Sigmoid colon (tissue), 7 donors: ENCODE data around the gene CARMIL3. TPM values are rescaled to one million over a fixed set of nuclear protein-coding genes. Genes with fewer than 3 reads are reported as not detected.

Experiments
- DNase-seq: peaks from one replicate; pipeline ENCODE4 v3.0.0-alpha.2; 2019
- H3K27ac ChIP-seq, 4 donors: fragments of 200-600 bp; sonication (generic); one replicate each; pipeline ENCODE4 v1.5.1; 2016 to 2019; ENCODE audit warnings: mild to moderate bottlenecking in 1 of 4
- H3K27me3 ChIP-seq, 3 donors: fragments of 200-600 bp; sonication (generic); one replicate each; pipeline ENCODE4 v1.5.1; 2019; ENCODE audit warnings: mild to moderate bottlenecking in 1 of 3
- H3K36me3 ChIP-seq, 4 donors: fragments of 200-600 bp; sonication (generic); one replicate each; pipeline ENCODE4 v1.5.1; 2016 to 2019
- H3K4me1 ChIP-seq, 4 donors: fragments of 200-600 bp; sonication (generic); one replicate each; pipeline ENCODE4 v1.5.1; 2017 to 2019
- H3K4me3 ChIP-seq, 4 donors: fragments of 200-600 bp; sonication (generic); one replicate each; pipeline ENCODE4 v1.5.1; 2017 to 2019; ENCODE audit warnings: mild to moderate bottlenecking in 2 of 4, moderate library complexity in 1 of 4
- H3K9me3 ChIP-seq, 4 donors: fragments of 200-600 bp in 3 of 4; sonication (generic) in 3 of 4; one replicate each; pipeline versions ENCODE4 v1.5.1 to v1.6.1; 2013 to 2019
- EP300 ChIP-seq, 4 donors: sonication (generic); formaldehyde crosslinking; IDR thresholded peaks; one replicate each; pipeline ENCODE4 v1.6.1; 2017; ENCODE audit warnings: antibody characterized with exemption in 4 of 4
- POLR2A ChIP-seq, 2 donors: fragments of 450-650 bp; IDR thresholded peaks; one replicate each; pipeline ENCODE4 v1.6.1; 2016; ENCODE audit warnings: antibody characterized with exemption in 2 of 2, mild to moderate bottlenecking in 2 of 2, moderate library complexity in 2 of 2
- POLR2AphosphoS5 ChIP-seq, 4 donors: sonication (generic); formaldehyde crosslinking; IDR thresholded peaks; one replicate each; pipeline ENCODE4 v1.6.1; 2017; ENCODE audit warnings: antibody characterized with exemption in 4 of 4
- WGBS, 2 donors: extraction: QIAGEN DNeasy Blood & Tissue Kit; methylation state at CpG; one replicate each; pipeline ENCODE4 v1.1.7; 2013; 5-methylcytosine and 5-hydroxymethylcytosine counted together
- intact Hi-C: fragments of 100-400 bp; cut with DNase I; formaldehyde crosslinking; loops from one replicate; pipeline ENCODE4 v1.15.1; 2023
- polyA plus RNA-seq, 3 donors: library from polyadenylated mRNA; stranded (reverse); fragments of 200-250 nt; gene quantifications; one replicate each; pipeline ENCODE4 v1.2.3, GENCODE V29; 2013
- total RNA-seq, 4 donors: library from RNA; depleted of rRNA; stranded (reverse); fragments of >200 nt; gene quantifications; one replicate each; pipeline ENCODE4 v1.1.0, GENCODE V29; 2016
- TF ChIP-seq, protein P1 (sequence below), 4 experiments: fragments of 450-650 bp in 3 of 4; fragments of 200-600 bp in 1 of 4; IDR thresholded peaks; one replicate each; pipeline ENCODE4 v1.5.1; 2016 to 2019; ENCODE audit warnings: antibody characterized with exemption in 4 of 4, mild to moderate bottlenecking in 3 of 4, moderate library complexity in 2 of 4
- donor health status: healthy with polysubstance abuse.
- donor health status: Bipolar disorder and iron deficiency.
- donor health status: healthy.

Gene CARMIL3
- total and polyA plus RNA-seq, 7 donors = under 0.01 to 3.3 (median 0.23) TPM

DNA sequence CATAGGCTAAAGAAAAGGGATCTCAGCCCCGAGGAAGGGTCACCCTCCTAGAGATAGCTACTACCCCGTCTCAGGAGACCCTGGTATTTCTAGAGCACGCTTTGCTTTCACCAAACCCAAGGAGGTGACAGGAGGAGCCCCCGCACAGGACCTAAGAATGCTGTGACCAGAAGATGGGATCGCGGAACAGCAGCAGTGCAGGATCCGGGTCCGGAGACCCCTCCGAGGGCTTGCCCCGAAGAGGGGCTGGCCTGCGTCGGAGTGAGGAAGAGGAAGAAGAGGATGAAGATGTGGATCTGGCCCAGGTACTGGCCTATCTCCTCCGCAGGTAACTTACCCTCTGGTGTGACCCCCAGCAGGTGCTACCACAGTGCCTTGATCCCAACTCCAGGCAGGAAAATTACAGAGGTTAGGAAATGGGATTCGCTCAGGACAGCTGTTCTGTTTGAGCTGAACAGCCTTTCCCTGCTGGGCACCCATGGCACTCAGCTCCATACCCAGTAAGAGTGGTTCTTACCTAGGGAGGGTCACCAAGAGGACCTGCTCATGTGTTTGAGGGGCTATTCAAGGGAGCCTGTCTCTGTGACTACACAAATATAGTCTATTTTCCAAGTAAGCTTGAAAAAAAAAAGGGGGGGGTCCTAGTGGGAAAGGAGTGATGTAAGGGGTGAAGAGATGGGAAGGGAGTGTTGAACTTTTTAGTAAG is 63.8 kb downstream of the CARMIL3 start:
- Histone ChIP-seq H3K27ac (peak overlapping the region; percentile 95 to 99 (median 98)), H3K4me3 (peak overlapping the region; percentile 66 to 85 (median 74)), H3K4me1 (peaks cover 0 to 19% (median 18%) of the 10 kb centered on the region in 4 donors), H3K9me3 (no peaks in the 10 kb centered on the region), H3K36me3 (peaks cover 9 to 38% (median 26%) of the 10 kb centered on the region in 4 donors), H3K27me3 (no peaks in the 10 kb centered on the region)
- DNase-seq = no peak
- intact Hi-C loops = loop anchor here (2.0 to 10.0 kb wide), 2 partner anchors 21 to 561 kb away; partner anchors contain the start of genes PSME1, THTPA and ZFHX2
- TF ChIP-seq POLR2A (IDR thresholded peaks at IDR 0.05) (no peak), POLR2AphosphoS5 (IDR thresholded peaks at IDR 0.05) (no peak), EP300 (IDR thresholded peaks at IDR 0.05) (no peak)
- TF ChIP-seq, protein P1, sequence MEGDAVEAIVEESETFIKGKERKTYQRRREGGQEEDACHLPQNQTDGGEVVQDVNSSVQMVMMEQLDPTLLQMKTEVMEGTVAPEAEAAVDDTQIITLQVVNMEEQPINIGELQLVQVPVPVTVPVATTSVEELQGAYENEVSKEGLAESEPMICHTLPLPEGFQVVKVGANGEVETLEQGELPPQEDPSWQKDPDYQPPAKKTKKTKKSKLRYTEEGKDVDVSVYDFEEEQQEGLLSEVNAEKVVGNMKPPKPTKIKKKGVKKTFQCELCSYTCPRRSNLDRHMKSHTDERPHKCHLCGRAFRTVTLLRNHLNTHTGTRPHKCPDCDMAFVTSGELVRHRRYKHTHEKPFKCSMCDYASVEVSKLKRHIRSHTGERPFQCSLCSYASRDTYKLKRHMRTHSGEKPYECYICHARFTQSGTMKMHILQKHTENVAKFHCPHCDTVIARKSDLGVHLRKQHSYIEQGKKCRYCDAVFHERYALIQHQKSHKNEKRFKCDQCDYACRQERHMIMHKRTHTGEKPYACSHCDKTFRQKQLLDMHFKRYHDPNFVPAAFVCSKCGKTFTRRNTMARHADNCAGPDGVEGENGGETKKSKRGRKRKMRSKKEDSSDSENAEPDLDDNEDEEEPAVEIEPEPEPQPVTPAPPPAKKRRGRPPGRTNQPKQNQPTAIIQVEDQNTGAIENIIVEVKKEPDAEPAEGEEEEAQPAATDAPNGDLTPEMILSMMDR (IDR thresholded peaks at IDR 0.05) = no peak
- 1 to 3% methylated on average over 14 of the region's 14 CpGs for WGBS, 2 donors

DNA sequence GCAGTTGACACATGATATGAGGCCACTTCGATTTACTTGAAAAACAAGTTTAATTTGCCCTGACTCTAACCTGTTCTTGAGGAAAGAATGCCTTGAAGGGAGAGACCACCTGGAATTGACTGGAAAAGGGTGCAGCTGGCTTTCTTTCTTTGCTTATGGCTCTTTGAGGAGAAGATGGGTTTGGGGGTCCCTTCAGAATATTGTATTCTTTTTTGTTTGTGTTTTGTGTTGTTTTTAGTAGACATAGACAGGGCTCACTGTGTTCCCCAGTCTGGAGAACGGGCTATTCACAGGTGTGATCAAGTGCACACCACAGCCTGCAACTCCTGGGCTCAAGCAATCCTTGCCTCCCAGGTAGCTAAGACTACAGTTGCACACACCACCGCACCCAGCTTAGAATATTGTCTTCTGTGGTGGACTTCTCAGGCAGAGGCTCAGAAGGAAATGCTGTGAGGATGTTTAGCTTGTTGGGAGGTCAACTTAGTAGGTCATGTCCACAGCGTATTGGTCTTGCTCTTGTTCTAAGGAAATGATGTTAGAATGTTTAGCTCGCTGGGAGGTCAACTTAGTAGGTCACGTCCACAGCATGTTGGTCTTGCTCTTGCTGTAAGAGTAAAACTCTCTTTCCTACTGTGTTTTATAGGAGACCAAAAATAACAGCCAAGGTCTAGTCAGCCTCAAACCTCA is 64.5 kb downstream of the CARMIL3 start:
- H3K36me3 ChIP-seq = peaks cover 13 to 45% (median 33%) of the 10 kb centered on the region in 4 donors
- H3K9me3 ChIP-seq = no peaks in the 10 kb centered on the region
- DNase-seq = peak; percentile 21
- H3K4me3 ChIP-seq = peak overlapping the region in 2 of 4 donors; percentile 67 to 85
- no peak overlapping the region for H3K27ac ChIP-seq
- no peak for TF ChIP-seq POLR2AphosphoS5 (IDR thresholded peaks at IDR 0.05)
- TF ChIP-seq, protein P1 (IDR thresholded peaks at IDR 0.05) = no peak
- no peak for TF ChIP-seq EP300 (IDR thresholded peaks at IDR 0.05)
- no peak for TF ChIP-seq POLR2A (IDR thresholded peaks at IDR 0.05)
- intact Hi-C loops = loop anchor here (10.0 kb wide), 1 partner anchor 561 kb away; the partner anchor contains the start of genes THTPA and ZFHX2
- no peaks in the 10 kb centered on the region for H3K27me3 ChIP-seq
- WGBS, 2 donors = 67 to 85% methylated on average over 6 of the region's 6 CpGs
- H3K4me1 ChIP-seq = peaks cover 0 to 19% (median 18%) of the 10 kb centered on the region in 4 donors

DNA sequence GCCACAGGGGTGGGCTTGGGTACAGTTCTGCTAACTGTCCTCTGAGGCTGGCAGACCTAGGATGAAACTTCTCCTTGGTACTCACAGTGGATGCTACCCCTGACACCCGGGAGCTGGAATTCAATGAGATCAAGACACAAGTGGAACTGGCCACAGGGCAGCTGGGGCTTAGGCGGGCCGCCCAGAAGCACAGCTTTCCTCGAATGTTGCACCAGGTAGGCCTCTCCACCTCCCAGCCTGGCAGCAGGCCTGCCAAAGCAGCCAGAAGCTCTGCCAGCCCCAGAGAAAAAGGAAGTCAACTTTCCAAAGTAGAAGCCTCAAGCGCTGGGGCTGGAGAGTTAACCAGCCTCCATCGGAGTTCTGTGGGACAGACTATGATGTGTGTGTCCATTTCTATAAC is 65.4 kb downstream of the CARMIL3 start:
- Histone ChIP-seq H3K4me1 (peaks cover 0 to 19% (median 18%) of the 10 kb centered on the region in 4 donors), H3K36me3 (peaks cover 13 to 53% (median 39%) of the 10 kb centered on the region in 4 donors), H3K27ac (no peak overlapping the region), H3K9me3 (no peaks in the 10 kb centered on the region), H3K4me3 (no peak overlapping the region), H3K27me3 (no peaks in the 10 kb centered on the region)
- no peak for TF ChIP-seq POLR2AphosphoS5 (IDR thresholded peaks at IDR 0.05)
- DNase-seq = no peak
- intact Hi-C loops = loop anchor here (10.0 kb wide), 1 partner anchor 562 kb away; the partner anchor contains the start of genes THTPA and ZFHX2
- WGBS, 2 donors = 88 to 97% methylated on average over 6 of the region's 6 CpGs

Other genes with a start within 250 kb of the CARMIL3 start
- gene DHRS4, start 98.2 kb upstream of the CARMIL3 start, total RNA-seq = 10 to 100 TPM; 23.8 to 52.4 (median 37.8) TPM
- gene DHRS4, start 98.2 kb upstream of the CARMIL3 start, polyA plus RNA-seq = 10 to 100 TPM; 71.1 to 87.1 (median 74.0) TPM
- gene DHRS4L2, start 63.1 kb upstream of the CARMIL3 start, total RNA-seq = 10 to 100 TPM in 3 of 4 donors, 1 to 10 TPM in 1; 8.0 to 20.0 (median 17.6) TPM
- gene DHRS4L2, start 63.1 kb upstream of the CARMIL3 start, polyA plus RNA-seq = 10 to 100 TPM; 57.1 to 62.7 (median 57.6) TPM
- 1 to 10 TPM in 3 of 4 donors, not detected in 1; 1.8 to 3.3 (median 2.9) TPM for gene CPNE6, start 19.6 kb downstream of the CARMIL3 start, total RNA-seq
- gene CPNE6, start 19.6 kb downstream of the CARMIL3 start, polyA plus RNA-seq = under 1 TPM in 1 of 3 donors, not detected in 2; 0.42 TPM
- gene PCK2, start 42.3 kb downstream of the CARMIL3 start, total RNA-seq = 10 to 100 TPM in 2 of 4 donors, 1 to 10 TPM in 2; 7.1 to 12.2 (median 9.2) TPM
- gene PCK2, start 42.3 kb downstream of the CARMIL3 start, polyA plus RNA-seq = 100 to 1,000 TPM in 1 of 3 donors, 10 to 100 TPM in 2; 66.1 to 109 (median 99.5) TPM
- gene DCAF11, start 62.8 kb downstream of the CARMIL3 start, total RNA-seq = 10 to 100 TPM; 37.7 to 82.9 (median 54.8) TPM
- gene DCAF11, start 62.8 kb downstream of the CARMIL3 start, polyA plus RNA-seq = 10 to 100 TPM; 70.9 to 79.8 (median 75.1) TPM
- 1 to 10 TPM in 2 of 4 donors, under 1 TPM in 2; 0.71 to 2.2 (median 1.4) TPM for gene NRL, start 62.9 kb downstream of the CARMIL3 start, total RNA-seq
- 1 to 10 TPM; 1.2 to 2.9 (median 1.8) TPM for gene NRL, start 62.9 kb downstream of the CARMIL3 start, polyA plus RNA-seq
- under 1 TPM in 1 of 4 donors, not detected in 3; 0.33 TPM for gene FITM1, start 78.7 kb downstream of the CARMIL3 start, total RNA-seq
- 1 to 10 TPM in 1 of 3 donors, not detected in 2; 1.8 TPM for gene FITM1, start 78.7 kb downstream of the CARMIL3 start, polyA plus RNA-seq
- gene PSME1, start 84.2 kb downstream of the CARMIL3 start, total RNA-seq = 100 to 1,000 TPM; 129 to 186 (median 152) TPM
- gene PSME1, start 84.2 kb downstream of the CARMIL3 start, polyA plus RNA-seq = 100 to 1,000 TPM; 309 to 438 (median 416) TPM
- gene EMC9, start 89.6 kb downstream of the CARMIL3 start, total RNA-seq = 10 to 100 TPM in 3 of 4 donors, 1 to 10 TPM in 1; 5.0 to 20.9 (median 12.9) TPM
- gene EMC9, start 89.6 kb downstream of the CARMIL3 start, polyA plus RNA-seq = 10 to 100 TPM; 20.6 to 37.2 (median 30.8) TPM
- 10 to 100 TPM; 26.2 to 43.5 (median 34.5) TPM for gene PSME2, start 94.6 kb downstream of the CARMIL3 start, total RNA-seq
- 100 to 1,000 TPM; 228 to 485 (median 356) TPM for gene PSME2, start 94.6 kb downstream of the CARMIL3 start, polyA plus RNA-seq
- gene RNF31, start 95.5 kb downstream of the CARMIL3 start, total RNA-seq = 10 to 100 TPM; 20.2 to 38.4 (median 29.7) TPM
- 10 to 100 TPM; 13.6 to 57.8 (median 37.8) TPM for gene RNF31, start 95.5 kb downstream of the CARMIL3 start, polyA plus RNA-seq
- 100 to 1,000 TPM in 1 of 4 donors, 10 to 100 TPM in 3; 54.6 to 103 (median 56.1) TPM for gene IRF9, start 109.3 kb downstream of the CARMIL3 start, total RNA-seq
- gene IRF9, start 109.3 kb downstream of the CARMIL3 start, polyA plus RNA-seq = 100 to 1,000 TPM in 1 of 3 donors, 10 to 100 TPM in 2; 46.2 to 115 (median 51.8) TPM
- 10 to 100 TPM in 2 of 4 donors, 1 to 10 TPM in 2; 4.6 to 24.1 (median 8.3) TPM for gene REC8, start 120.1 kb downstream of the CARMIL3 start, total RNA-seq
- 10 to 100 TPM in 1 of 3 donors, 1 to 10 TPM in 2; 1.8 to 21.7 (median 2.5) TPM for gene REC8, start 120.1 kb downstream of the CARMIL3 start, polyA plus RNA-seq
- 10 to 100 TPM; 11.0 to 37.1 (median 13.2) TPM for gene IPO4, start 136.8 kb downstream of the CARMIL3 start, total RNA-seq
- 10 to 100 TPM in 1 of 3 donors, 1 to 10 TPM in 2; 3.0 to 24.4 (median 5.4) TPM for gene IPO4, start 136.8 kb downstream of the CARMIL3 start, polyA plus RNA-seq
- gene TM9SF1, start 143.4 kb downstream of the CARMIL3 start, total RNA-seq = 10 to 100 TPM; 29.6 to 36.9 (median 34.7) TPM
- gene TM9SF1, start 143.4 kb downstream of the CARMIL3 start, polyA plus RNA-seq = 10 to 100 TPM in 2 of 3 donors, 1 to 10 TPM in 1; 7.9 to 37.2 (median 10.8) TPM
- under 1 TPM in 1 of 4 donors, not detected in 3; 0.66 TPM for gene TSSK4, start 153.7 kb downstream of the CARMIL3 start, total RNA-seq
- under 1 TPM in 1 of 3 donors, not detected in 2; 0.22 TPM for gene TSSK4, start 153.7 kb downstream of the CARMIL3 start, polyA plus RNA-seq
- gene CHMP4A, start 161.5 kb downstream of the CARMIL3 start, total RNA-seq = 100 to 1,000 TPM in 2 of 4 donors, 10 to 100 TPM in 2; 65.6 to 149 (median 102) TPM
- 100 to 1,000 TPM in 2 of 3 donors, 10 to 100 TPM in 1; 81.6 to 116 (median 109) TPM for gene CHMP4A, start 161.5 kb downstream of the CARMIL3 start, polyA plus RNA-seq
- 10 to 100 TPM; 22.4 to 31.7 (median 26.5) TPM for gene MDP1, start 164.1 kb downstream of the CARMIL3 start, total RNA-seq
- gene MDP1, start 164.1 kb downstream of the CARMIL3 start, polyA plus RNA-seq = 10 to 100 TPM; 15.1 to 34.2 (median 28.8) TPM
- 100 to 1,000 TPM; 104 to 217 (median 189) TPM for gene NEDD8, start 180.4 kb downstream of the CARMIL3 start, total RNA-seq
- 100 to 1,000 TPM; 204 to 243 (median 221) TPM for gene NEDD8, start 180.4 kb downstream of the CARMIL3 start, polyA plus RNA-seq
- 10 to 100 TPM; 44.3 to 63.9 (median 48.3) TPM for gene GMPR2, start 180.9 kb downstream of the CARMIL3 start, total RNA-seq
- gene GMPR2, start 180.9 kb downstream of the CARMIL3 start, polyA plus RNA-seq = 10 to 100 TPM; 56.5 to 97.1 (median 58.9) TPM
- 10 to 100 TPM; 36.6 to 55.3 (median 50.1) TPM for gene TINF2, start 190.6 kb downstream of the CARMIL3 start, total RNA-seq
- 10 to 100 TPM; 41.4 to 54.1 (median 43.5) TPM for gene TINF2, start 190.6 kb downstream of the CARMIL3 start, polyA plus RNA-seq
- 1 to 10 TPM in 2 of 4 donors, under 1 TPM in 1, not detected in 1; 0.33 to 1.1 (median 1.1) TPM for gene TGM1, start 211.2 kb downstream of the CARMIL3 start, total RNA-seq
- gene TGM1, start 211.2 kb downstream of the CARMIL3 start, polyA plus RNA-seq = 1 to 10 TPM in 1 of 3 donors, under 1 TPM in 2; 0.60 to 2.7 (median 0.69) TPM
- gene RABGGTA, start 219.6 kb downstream of the CARMIL3 start, total RNA-seq = 10 to 100 TPM; 14.0 to 25.2 (median 20.0) TPM
- 10 to 100 TPM; 27.3 to 32.4 (median 31.9) TPM for gene RABGGTA, start 219.6 kb downstream of the CARMIL3 start, polyA plus RNA-seq
- gene DHRS1, start 247.8 kb downstream of the CARMIL3 start, total RNA-seq = 10 to 100 TPM; 13.9 to 34.6 (median 29.3) TPM
- gene DHRS1, start 247.8 kb downstream of the CARMIL3 start, polyA plus RNA-seq = 10 to 100 TPM; 39.6 to 56.6 (median 40.8) TPM
- gene NOP9, start 247.8 kb downstream of the CARMIL3 start, total RNA-seq = 10 to 100 TPM; 12.8 to 16.8 (median 14.9) TPM
- gene NOP9, start 247.8 kb downstream of the CARMIL3 start, polyA plus RNA-seq = 10 to 100 TPM in 2 of 3 donors, 1 to 10 TPM in 1; 7.8 to 29.0 (median 11.3) TPM